Suprapubic skin (tissue), 4 donors: ENCODE data around the gene C5orf47. TPM values are rescaled to one million over a fixed set of nuclear protein-coding genes. Genes with fewer than 3 reads are reported as not detected.
A peak's percentile ranks its signal among the peaks of the same experiment; 100 is the strongest.

ENCODE experiments used
- DNase-seq, 2 donors: peaks; one replicate each; pipeline ENCODE4 v3.0.0-alpha.2; 2019; ENCODE audit warnings: low spot score in 2 of 2
- H3K27ac ChIP-seq: fragments of 200-600 bp; sonication (generic); one replicate; pipeline ENCODE4 v1.5.1; 2019
- H3K27me3 ChIP-seq: fragments of 200-600 bp; sonication (generic); one replicate; pipeline ENCODE4 v1.5.1; 2019
- H3K36me3 ChIP-seq: fragments of 200-600 bp; sonication (generic); one replicate; pipeline ENCODE4 v1.5.1; 2019
- H3K4me1 ChIP-seq: fragments of 200-600 bp; sonication (generic); one replicate; pipeline ENCODE4 v1.5.1; 2019
- H3K4me3 ChIP-seq: fragments of 200-600 bp; sonication (generic); one replicate; pipeline ENCODE4 v1.5.1; 2019; ENCODE audit warnings: mild to moderate bottlenecking
- H3K9me3 ChIP-seq: fragments of 200-600 bp; sonication (generic); one replicate; pipeline ENCODE4 v1.5.1; 2019
- CTCF ChIP-seq, 2 donors: fragments of 200-600 bp in 1 of 2; fragments of 450-650 bp in 1 of 2; sonication (generic) in 1 of 2; IDR thresholded peaks; one replicate each; pipeline ENCODE4 v1.5.1; 2016 to 2019; ENCODE audit warnings: antibody characterized with exemption in 2 of 2, mild to moderate bottlenecking in 1 of 2, moderate library complexity in 1 of 2
- EP300 ChIP-seq: sonication (generic); formaldehyde crosslinking; IDR thresholded peaks from one replicate; pipeline ENCODE4 v1.6.1; 2017; ENCODE audit warnings: antibody characterized with exemption
- POLR2A ChIP-seq, 2 donors: fragments of 450-650 bp; IDR thresholded peaks; one replicate each; pipeline ENCODE4 v1.6.1; 2017; ENCODE audit warnings: antibody characterized with exemption in 2 of 2, mild to moderate bottlenecking in 2 of 2, moderate library complexity in 2 of 2
- POLR2AphosphoS5 ChIP-seq, 3 donors: sonication (generic); formaldehyde crosslinking; IDR thresholded peaks; one replicate each; pipeline ENCODE4 v1.6.1; 2017; ENCODE audit warnings: antibody characterized with exemption in 3 of 3
- WGBS: methylation state at CpG from one replicate; pipeline ENCODE4 v1.1.5; 2018; 5-methylcytosine and 5-hydroxymethylcytosine counted together
- total RNA-seq, 4 donors: library from RNA; depleted of rRNA; stranded (reverse); fragments of >200 nt; gene quantifications; one replicate each; pipeline ENCODE4 v1.1.0, GENCODE V29; 2016

Gene C5orf47
- total RNA-seq, 4 donors from 2014 or later, result not detected

- DNase-seq, result no peak
- WGBS, result 69% methylated on average over 2 of the region's 2 CpGs
- no peaks in the 10 kb centered on the region for H3K27me3 ChIP-seq
- H3K4me1 ChIP-seq, result peaks cover 13% of the 10 kb centered on the region
- TF ChIP-seq POLR2AphosphoS5 (IDR thresholded peaks at IDR 0.05) (no peak), EP300 (no peak), POLR2A (IDR thresholded peaks at IDR 0.05) (no peak), CTCF (IDR thresholded peaks at IDR 0.05) (no peak)
- H3K4me3 ChIP-seq, result no peak overlapping the region
- no peaks in the 10 kb centered on the region for H3K9me3 ChIP-seq
- H3K27ac ChIP-seq, result no peak overlapping the region
- peaks cover 2% of the 10 kb centered on the region for H3K36me3 ChIP-seq
These were observed 28.0 kb upstream of the C5orf47 start for GRCh38 chr5:173960986-173961385.

DNA sequence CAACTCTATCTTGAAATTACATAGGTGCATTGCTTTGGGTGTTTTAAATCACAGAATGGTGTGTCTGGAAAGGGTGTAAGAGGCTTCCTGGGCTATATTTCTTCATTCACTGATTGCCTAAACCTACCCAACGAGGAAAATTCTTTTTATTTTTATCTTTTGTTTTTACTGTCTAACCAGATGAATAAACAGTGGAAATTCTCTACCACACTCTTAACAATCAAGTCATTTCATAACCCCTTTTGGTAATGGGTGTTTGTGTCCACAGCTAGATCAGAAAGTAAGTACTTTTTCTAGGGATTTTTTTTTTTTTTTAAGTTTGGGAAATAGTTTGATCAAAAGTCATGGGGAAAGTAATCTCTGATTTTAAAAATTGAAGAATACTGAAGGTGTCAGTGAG, 27.6 kb upstream of the C5orf47 start:
- Histone ChIP-seq H3K27me3 (no peaks in the 10 kb centered on the region), H3K36me3 (no peaks in the 10 kb centered on the region), H3K4me3 (no peak overlapping the region), H3K4me1 (peaks cover 13% of the 10 kb centered on the region), H3K9me3 (no peaks in the 10 kb centered on the region), H3K27ac (no peak overlapping the region)
- no peak for DNase-seq
- WGBS, result 52% methylated on average over 1 of the region's 1 CpG
- TF ChIP-seq EP300, result no peak
- no peak for TF ChIP-seq CTCF (IDR thresholded peaks at IDR 0.05)

GRCh38 chr5:173962436-173962972, 26.5 kb upstream of the C5orf47 start:
- H3K36me3 ChIP-seq, result no peaks in the 10 kb centered on the region
- no peak for DNase-seq
- TF ChIP-seq EP300 (no peak), POLR2A (IDR thresholded peaks at IDR 0.05) (no peak), POLR2AphosphoS5 (IDR thresholded peaks at IDR 0.05) (no peak), CTCF (IDR thresholded peaks at IDR 0.05) (no peak)
- H3K9me3 ChIP-seq, result no peaks in the 10 kb centered on the region
- H3K27me3 ChIP-seq, result no peaks in the 10 kb centered on the region
- no peak overlapping the region for H3K27ac ChIP-seq
- no peak overlapping the region for H3K4me3 ChIP-seq
- H3K4me1 ChIP-seq, result peaks cover 13% of the 10 kb centered on the region
- 90% methylated on average over 3 of the region's 3 CpGs for WGBS

- DNase-seq, result no peak
- H3K27me3 ChIP-seq, result no peaks in the 10 kb centered on the region
- H3K27ac ChIP-seq, result peak overlapping the region; percentile 34
- TF ChIP-seq CTCF (IDR thresholded peaks at IDR 0.05) (no peak), POLR2A (IDR thresholded peaks at IDR 0.05) (no peak), POLR2AphosphoS5 (IDR thresholded peaks at IDR 0.05) (no peak), EP300 (no peak)
- H3K9me3 ChIP-seq, result no peaks in the 10 kb centered on the region
- H3K4me3 ChIP-seq, result peak overlapping the region; percentile 43
- H3K4me1 ChIP-seq, result peaks cover 13% of the 10 kb centered on the region
- 23% methylated on average over 10 of the region's 10 CpGs for WGBS
- no peaks in the 10 kb centered on the region for H3K36me3 ChIP-seq
These were observed 25.7 kb upstream of the C5orf47 start for GRCh38 chr5:173963182-173963838.

DNA sequence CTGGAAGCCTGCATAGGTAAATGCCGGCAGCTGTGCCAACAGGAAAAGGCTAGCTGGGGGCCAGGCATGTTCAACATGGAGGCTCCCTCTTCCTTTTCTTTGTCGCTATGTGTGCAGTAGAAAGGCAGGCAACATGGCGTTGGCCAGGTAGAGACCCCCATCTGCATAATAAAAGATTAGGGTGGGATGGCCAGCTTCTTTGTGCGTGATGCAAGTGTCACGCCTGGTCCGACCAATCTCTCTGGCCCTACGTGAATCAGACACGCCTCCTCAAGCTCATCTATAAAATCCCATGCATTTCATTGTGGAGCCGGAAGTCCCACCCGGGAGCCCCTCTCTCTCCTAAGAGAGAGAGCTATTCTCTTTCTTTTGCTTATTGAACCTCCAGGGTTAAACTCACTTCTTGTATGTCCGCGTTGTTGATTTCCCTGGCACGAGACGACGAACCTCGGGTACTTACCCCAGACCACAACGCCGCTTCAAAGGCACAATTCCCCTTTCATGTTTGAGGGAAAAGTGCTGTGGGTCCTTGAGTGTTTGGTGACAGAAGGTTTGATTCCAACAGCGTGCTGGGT, 25.0 kb upstream of the C5orf47 start:
- H3K27ac ChIP-seq, result peak overlapping the region; percentile 34
- no peak for DNase-seq
- 25% methylated on average over 19 of the region's 19 CpGs for WGBS
- H3K27me3 ChIP-seq, result no peaks in the 10 kb centered on the region
- H3K36me3 ChIP-seq, result no peaks in the 10 kb centered on the region
- H3K4me3 ChIP-seq, result peak overlapping the region; percentile 43
- TF ChIP-seq CTCF (IDR thresholded peaks at IDR 0.05) (no peak), POLR2AphosphoS5 (IDR thresholded peaks at IDR 0.05) (no peak), EP300 (no peak), POLR2A (IDR thresholded peaks at IDR 0.05) (no peak)
- H3K9me3 ChIP-seq, result no peaks in the 10 kb centered on the region
- H3K4me1 ChIP-seq, result peaks cover 13% of the 10 kb centered on the region
